ENCODE results near the gene TOX2. TPM values are rescaled to one million over a fixed set of nuclear protein-coding genes. Genes with fewer than 3 reads are reported as not detected.

Gene TOX2
- total RNA-seq, 1 experiment from 2014 or later: 1.7 TPM

GRCh38 chr20:44036441-44036840, 121.8 kb downstream of the TOX2 start:
- no peak for DNase-seq
- no peak overlapping the region for H3K27ac Mint-ChIP-seq
- Histone ChIP-seq H3K14ac (ENCODE audit: insufficient read depth, low read length) (no peak overlapping the region), H3K79me2 (ENCODE audit: insufficient read depth, low read length) (no peaks in the 10 kb centered on the region), H3K79me1 (ENCODE audit: insufficient read depth, low read depth, low read length, poor library complexity, severe bottlenecking) (no peaks in the 10 kb centered on the region), H2BK5ac (ENCODE audit: insufficient read length, low read length) (no peak overlapping the region), H3K9ac (ENCODE audit: extremely low read depth, insufficient read length, low read length) (no peak overlapping the region), H2BK12ac (ENCODE audit: insufficient read length, low read depth, low read length) (no peak overlapping the region), H3K23me2 (ENCODE audit: insufficient read length, low read depth, low read length, poor library complexity, severe bottlenecking) (no peaks in the 10 kb centered on the region), H2BK20ac (ENCODE audit: low read depth, low read length, poor library complexity, severe bottlenecking) (no peak overlapping the region), H4K5ac (ENCODE audit: insufficient read length, low read depth, low read length) (no peak overlapping the region), H3K4me1 (ENCODE audit: insufficient read depth, low read length) (no peaks in the 10 kb centered on the region), H3K4me2 (ENCODE audit: insufficient read depth, insufficient read length, low read length) (no peak overlapping the region), H2BK15ac (ENCODE audit: low read depth, low read length) (no peak overlapping the region), H2AFZ (ENCODE audit: low read length) (no peak overlapping the region), H2AK5ac (ENCODE audit: insufficient read length, low read length) (no peak overlapping the region), H4K91ac (ENCODE audit: insufficient read length, low read depth, low read length) (no peak overlapping the region), H3K56ac (ENCODE audit: insufficient read length, low read depth, low read length) (no peak overlapping the region), H3K4ac (ENCODE audit: low read depth, low read length) (no peak overlapping the region), H3T11ph (ENCODE audit: low read length) (no peak overlapping the region), H3K18ac (ENCODE audit: insufficient read length, low read depth, low read length) (no peak overlapping the region), H3K27me3 (ENCODE audit: insufficient read depth, low read length) (no peaks in the 10 kb centered on the region), H3K9me3 (ENCODE audit: control insufficient read depth, low read depth, low read length) (no peaks in the 10 kb centered on the region), H4K8ac (replicated peaks; ENCODE audit: insufficient read length, low read depth, low read length) (no peak overlapping the region), H3K23ac (ENCODE audit: insufficient read length, low read depth, low read length) (no peak overlapping the region), H2BK120ac (ENCODE audit: low read depth, low read length, poor library complexity, severe bottlenecking) (no peak overlapping the region), H3K27ac (ENCODE audit: insufficient read length, low read depth, low read length) (no peak overlapping the region), H4K20me1 (ENCODE audit: control insufficient read depth, insufficient read depth, insufficient read length) (no peaks in the 10 kb centered on the region)
- no CpG with 5 or more reads among the region's 4 CpGs for WGBS (ENCODE audit: extremely low coverage, insufficient read length, low lambda C conversion rate)
- no peak for TF ChIP-seq CTCF (conservative IDR thresholded peaks at IDR 0.05)
- peaks cover 13% of the 10 kb centered on the region for H3K27me3 Mint-ChIP-seq (ENCODE audit: low read depth)
- peaks cover 10% of the 10 kb centered on the region in 2 experiments for H3K4me1 Mint-ChIP-seq
- H3K36me3 Mint-ChIP-seq (ENCODE audit: insufficient read depth in 1 of 3, low read depth in 3 of 3): no peaks in the 10 kb centered on the region
- no peaks in the 10 kb centered on the region for H3K9me3 Mint-ChIP-seq
- H3K4me3 Mint-ChIP-seq: no peak overlapping the region
